Measurements from ENCODE around the gene LRRC56. TPM values are rescaled to one million over a fixed set of nuclear protein-coding genes. Genes with fewer than 3 reads are reported as not detected.

The LRRC56 gene
- total RNA-seq, 2 experiments from 2014 or later, result 2.4 TPM

- ChIA-PET CTCF (interaction anchor here (1.1 kb wide), 1 partner anchor 33 kb away, joined by 6 read pairs; no protein-coding TSS in a partner anchor), POLR2A (interaction anchor here (1.3 to 3.0 kb wide), 3 partner anchors 9 to 26 kb away, joined by 4 to 17 read pairs (median 9); partner anchors contain the start of gene PHRF1)
- Histone ChIP-seq H3K4me1 (ENCODE audit: insufficient read depth, low read length) (peaks cover 20% of the 10 kb centered on the region), H3K4me3 (ENCODE audit: low read length) (no peak overlapping the region), H3K27me3 (ENCODE audit: control insufficient read depth in 1 of 2, insufficient read depth in 2 of 2, low read length in 2 of 2) (no peaks in the 10 kb centered on the region), H3K36me3 (ENCODE audit: insufficient read depth, low read length) (peaks cover 59% of the 10 kb centered on the region), H3K9me3 (ENCODE audit: control insufficient read depth in 1 of 2, insufficient read depth in 1 of 2, low read length in 2 of 2) (no peaks in the 10 kb centered on the region), H3K27ac (ENCODE audit: low read depth in 1 of 2, low read length in 2 of 2) (peak overlapping the region; percentile 51 to 77)
- ATAC-seq (ENCODE audit: poor library complexity) (no peak), DNase-seq (no peak)
- peaks cover 72% of the 10 kb centered on the region for H3K36me3 Mint-ChIP-seq (ENCODE audit: low read depth)
- H3K4me3 Mint-ChIP-seq, result peak overlapping the region; percentile 56
- H3K9me3 Mint-ChIP-seq, result no peaks in the 10 kb centered on the region
- no peaks in the 10 kb centered on the region for H3K27me3 Mint-ChIP-seq
- no peak for TF ChIP-seq CTCF (IDR thresholded peaks at IDR 0.05)
- intact Hi-C loops (cut with DNase I, micrococcal nuclease), result no loop called here
- H3K27ac Mint-ChIP-seq, result peak overlapping the region; percentile 96
- H3K4me1 Mint-ChIP-seq (ENCODE audit: low read depth), result peaks cover 22% of the 10 kb centered on the region
Measured at GRCh38 chr11:587546-587945, 50.2 kb downstream of the LRRC56 start.

GRCh38 chr11:587978-588380 lies 50.7 kb downstream of the LRRC56 start:
- no peaks in the 10 kb centered on the region for H3K27me3 ChIP-seq (ENCODE audit: control insufficient read depth in 1 of 2, insufficient read depth in 2 of 2, low read length in 2 of 2)
- peaks cover 22% of the 10 kb centered on the region for H3K4me1 Mint-ChIP-seq (ENCODE audit: low read depth)
- POLR2A ChIA-PET, result interaction anchor here (1.3 to 3.0 kb wide), 3 partner anchors 9 to 26 kb away, joined by 4 to 17 read pairs (median 9); partner anchors contain the start of gene PHRF1
- intact Hi-C loops (cut with DNase I, micrococcal nuclease), result loop anchor here in 1 of 2 experiments (2.0 kb wide), 1 partner anchor 19 kb away; no protein-coding TSS in a partner anchor
- peak overlapping the region; percentile 51 to 77 for H3K27ac ChIP-seq (ENCODE audit: low read depth in 1 of 2, low read length in 2 of 2)
- H3K9me3 Mint-ChIP-seq, result no peaks in the 10 kb centered on the region
- peaks cover 77% of the 10 kb centered on the region for H3K36me3 Mint-ChIP-seq (ENCODE audit: low read depth)
- ATAC-seq (ENCODE audit: poor library complexity) (peak; percentile 91), DNase-seq (peak; percentile 40 to 89 (median 71))
- no peak for TF ChIP-seq CTCF (IDR thresholded peaks at IDR 0.05)
- H3K36me3 ChIP-seq (ENCODE audit: insufficient read depth, low read length), result peaks cover 64% of the 10 kb centered on the region
- peak overlapping the region; percentile 96 for H3K27ac Mint-ChIP-seq
- CTCF ChIA-PET, result interaction anchor here (1.1 kb wide), 1 partner anchor 33 kb away, joined by 6 read pairs; no protein-coding TSS in a partner anchor
- H3K4me3 Mint-ChIP-seq, result peak overlapping the region; percentile 56
- no peaks in the 10 kb centered on the region for H3K27me3 Mint-ChIP-seq
- H3K4me3 ChIP-seq (ENCODE audit: low read length), result no peak overlapping the region
- no peaks in the 10 kb centered on the region for H3K9me3 ChIP-seq (ENCODE audit: control insufficient read depth in 1 of 2, insufficient read depth in 1 of 2, low read length in 2 of 2)
- H3K4me1 ChIP-seq (ENCODE audit: insufficient read depth, low read length), result peaks cover 20% of the 10 kb centered on the region

- Mint-ChIP-seq H3K27me3 (no peaks in the 10 kb centered on the region), H3K27ac (peak overlapping the region; percentile 96)
- CTCF ChIA-PET, result no interaction called here
Measured at GRCh38 chr11:589798-590197, 52.5 kb downstream of the LRRC56 start.

More at GRCh38 chr11:589798-590197, 52.5 kb downstream of the LRRC56 start:
- no peak for TF ChIP-seq CTCF (IDR thresholded peaks at IDR 0.05)
- peaks cover 22% of the 10 kb centered on the region for H3K4me1 Mint-ChIP-seq (ENCODE audit: low read depth)
- peaks cover 83% of the 10 kb centered on the region for H3K36me3 Mint-ChIP-seq (ENCODE audit: low read depth)
- no peak overlapping the region for H3K4me3 ChIP-seq (ENCODE audit: low read length)
- no peaks in the 10 kb centered on the region for H3K9me3 Mint-ChIP-seq
- H3K4me3 Mint-ChIP-seq, result no peak overlapping the region
- POLR2A ChIA-PET, result interaction anchor here (1.3 kb wide), 1 partner anchor 14 kb away, joined by 3 read pairs; the partner anchor contains the start of gene PHRF1
- no peaks in the 10 kb centered on the region for H3K9me3 ChIP-seq (ENCODE audit: control insufficient read depth in 1 of 2, insufficient read depth in 1 of 2, low read length in 2 of 2)
- DNase-seq, result no peak
- ATAC-seq (ENCODE audit: poor library complexity), result no peak
- peaks cover 20% of the 10 kb centered on the region for H3K4me1 ChIP-seq (ENCODE audit: insufficient read depth, low read length)
- H3K36me3 ChIP-seq (ENCODE audit: insufficient read depth, low read length), result peaks cover 66% of the 10 kb centered on the region
- H3K27me3 ChIP-seq (ENCODE audit: control insufficient read depth in 1 of 2, insufficient read depth in 2 of 2, low read length in 2 of 2), result no peaks in the 10 kb centered on the region
- H3K27ac ChIP-seq (ENCODE audit: low read depth in 1 of 2, low read length in 2 of 2), result no peak overlapping the region
- intact Hi-C loops (cut with DNase I, micrococcal nuclease), result loop anchor here in 1 of 2 experiments (2.0 kb wide), 1 partner anchor 21 kb away; no protein-coding TSS in a partner anchor

Data from CD4-positive, alpha-beta T cell (primary cell).